ENCODE data around the gene NCAN. TPM values are rescaled to one million over a fixed set of nuclear protein-coding genes. Genes with fewer than 3 reads are reported as not detected.
"Not testable (repeated sequence)": the region's sequence is repeated elsewhere in the genome, so short reads cannot be mapped to it uniquely, and the experiment has no call there.

NCAN gene
- total and polyA plus RNA-seq, 2 of the 8 experiments (the other 6 are each of a cell fraction or from before 2014, with no cell fraction given) = 2.7 TPM

- Histone ChIP-seq H3K27me3 (replicated peaks in 1 of 4; ENCODE audit: control insufficient read depth in 3 of 4, extremely low read depth in 1 of 4, insufficient read depth in 3 of 4, low read length in 3 of 4) (peaks cover 2 to 16% (median 11%) of the 10 kb centered on the region in 4 experiments), H3K4me1 (replicated peaks in 1 of 4; ENCODE audit: control insufficient read depth in 3 of 4, insufficient read depth in 4 of 4, low read length in 3 of 4) (peaks cover 0 to 23% (median 11%) of the 10 kb centered on the region in 4 experiments; a peak in 6 of 7 replicates), H4K20me1 (replicated peaks in 1 of 2; ENCODE audit: control insufficient read depth in 1 of 2, insufficient read depth in 2 of 2, low read length in 2 of 2) (peaks cover 0 to 12% of the 10 kb centered on the region in 2 experiments)
- H3K79me1 ChIP-seq (ENCODE audit: low read depth, low read length); FAIRE-seq; H3K9ac ChIP-seq (replicated peaks in 1 of 4; ENCODE audit: extremely low read depth in 1 of 4, low read depth in 3 of 4, low read length in 3 of 4); H3K14ac ChIP-seq (ENCODE audit: insufficient read length); H3K4ac ChIP-seq (replicated peaks; ENCODE audit: insufficient read length, low read depth, low read length); H2AFZ ChIP-seq (ENCODE audit: low read length); H2BK20ac ChIP-seq (ENCODE audit: low read length); H3K56ac ChIP-seq (replicated peaks; ENCODE audit: insufficient read length, low read depth, low read length); H3K27ac ChIP-seq (ENCODE audit: low read depth, low read length); H4K5ac ChIP-seq (ENCODE audit: insufficient read length, low read depth, low read length); H3K23ac ChIP-seq (ENCODE audit: insufficient read length); H4K91ac ChIP-seq (replicated peaks; ENCODE audit: insufficient read length, low read length); H2BK120ac ChIP-seq (replicated peaks; ENCODE audit: low read depth, low read length); H4K8ac ChIP-seq (ENCODE audit: extremely low read depth, insufficient read depth, low read length); H3K23me2 ChIP-seq (ENCODE audit: low read depth, low read length); DNase-seq (ENCODE audit: low read depth in 1 of 2, low spot score in 2 of 2); H3K18ac ChIP-seq (ENCODE audit: extremely low read depth, low read length); H2BK15ac ChIP-seq (ENCODE audit: low read length); H3K79me2 ChIP-seq (ENCODE audit: control insufficient read depth in 1 of 2, insufficient read depth in 2 of 2, low read length in 2 of 2); H3K9me3 ChIP-seq (ENCODE audit: insufficient read depth in 2 of 2, low read depth in 1 of 2, low read length in 1 of 2); H2AK5ac ChIP-seq (ENCODE audit: low read depth, low read length); H3K4me2 ChIP-seq (ENCODE audit: insufficient read depth in 1 of 2, low read depth in 2 of 2, low read length in 2 of 2); H2BK12ac ChIP-seq (ENCODE audit: low read depth, low read length); H2BK5ac ChIP-seq (ENCODE audit: low read depth, low read length); H3K36me3 ChIP-seq (ENCODE audit: control insufficient read depth in 2 of 4, insufficient read depth in 4 of 4, low read length in 3 of 4); H3K4me3 ChIP-seq (ENCODE audit: extremely low read depth in 1 of 4, insufficient read depth in 2 of 4, low read depth in 3 of 4, low read length in 4 of 4): not testable (repeated sequence)
- ChIA-PET CTCF (ENCODE audit: partially characterized antibody) (interaction anchor here (4.2 to 7.1 kb wide), 3 partner anchors 14 to 122 kb away, joined by 21 to 109 read pairs (median 85); no protein-coding TSS in a partner anchor), POLR2A (ENCODE audit: partially characterized antibody) (interaction anchor here (0.7 to 11.8 kb wide), 6 partner anchors 9 to 1794 kb away, joined by 3 to 133 read pairs (median 8); no protein-coding TSS in a partner anchor)
- 73% methylated on average over 3 of the region's 5 CpGs; no CpG with 5 or more reads in 1 of the 2 experiments for WGBS, 2 experiments (ENCODE audit: extremely low coverage in 1 of 2, insufficient coverage in 1 of 2, insufficient read length in 1 of 2, insufficient replicate concordance in 2 of 2, low coverage in 1 of 2, low lambda C conversion rate in 2 of 2, missing lambda C conversion rate in 1 of 2)
Observed at GRCh38 chr19:19173243-19173642, 38.5 kb upstream of the NCAN start.
